HG03354 (cell line): ENCODE results near the gene SECISBP2.
"Not testable (repeated sequence)": the region's sequence is repeated elsewhere in the genome, so short reads cannot be mapped to it uniquely, and the experiment has no call there.

Source experiments
- ATAC-seq: cut with Tn5 transposase; IDR thresholded peaks from one replicate; pipeline ENCODE4 v1.9.1; 2021; ENCODE audit warnings: mild to moderate bottlenecking; ENCODE audit not compliant: unreplicated experiment, poor library complexity, severe bottlenecking

The SECISBP2 gene

GRCh38 chr9:89362647-89363310 is 44.5 kb downstream of the SECISBP2 start:
- no peak for ATAC-seq

GRCh38 chr9:89363311-89363670 is 45.0 kb downstream of the SECISBP2 start:
- ATAC-seq: no peak

- ATAC-seq: no peak
Observed at GRCh38 chr9:89363921-89364665, 45.8 kb downstream of the SECISBP2 start.

- ATAC-seq: no peak
Observed at GRCh38 chr9:89364666-89365531, 46.6 kb downstream of the SECISBP2 start.

GRCh38 chr9:89365532-89365912 is 47.2 kb downstream of the SECISBP2 start:
- ATAC-seq: no peak

- no peak for ATAC-seq
Observed at GRCh38 chr9:89366711-89367110, 48.4 kb downstream of the SECISBP2 start.

- no peak for ATAC-seq
Observed at GRCh38 chr9:89367281-89367680, 49.0 kb downstream of the SECISBP2 start.

GRCh38 chr9:89367726-89368437 is 49.6 kb downstream of the SECISBP2 start:
- no peak for ATAC-seq

GRCh38 chr9:89368550-89368949 is 50.2 kb downstream of the SECISBP2 start:
- ATAC-seq: no peak

DNA sequence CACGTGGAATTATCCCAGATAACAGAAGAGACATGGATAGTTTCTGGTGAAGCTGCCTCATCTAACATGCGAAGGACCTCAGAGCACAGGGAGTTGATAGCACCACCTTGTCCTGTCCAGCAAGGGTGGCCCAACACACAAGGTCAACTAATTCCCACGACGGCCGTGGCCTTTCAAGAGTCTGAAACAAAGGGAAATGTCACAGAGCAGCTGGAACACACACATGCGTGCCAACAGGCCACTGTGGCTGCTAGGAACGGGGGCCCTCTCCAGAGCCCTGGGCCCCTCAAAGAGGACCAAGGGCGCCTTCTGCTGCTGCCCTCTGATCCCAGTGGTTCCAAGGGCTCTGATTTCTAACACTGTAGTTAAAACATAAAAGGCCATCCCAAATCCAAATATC is 50.7 kb downstream of the SECISBP2 start:
- no peak for ATAC-seq

DNA sequence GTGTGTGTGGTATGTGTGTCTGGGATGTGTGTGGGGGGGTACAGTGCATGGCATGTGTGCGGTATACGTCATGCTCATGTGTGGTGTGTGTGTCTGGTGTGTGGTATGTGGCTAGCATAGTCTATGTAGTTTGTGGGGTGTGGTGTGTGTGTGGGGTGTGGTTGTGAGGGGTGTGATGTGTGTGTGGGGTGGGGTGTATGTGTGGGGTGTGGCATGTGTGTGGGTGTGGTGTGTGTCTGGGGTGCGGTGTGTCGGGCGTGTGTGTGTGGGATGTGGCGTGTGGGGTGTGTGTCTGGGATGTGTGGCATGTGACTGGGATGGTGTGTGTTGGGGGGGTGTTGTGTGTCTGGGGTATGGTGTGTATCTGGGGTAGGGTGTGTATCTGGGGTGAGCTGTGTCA is 52.3 kb downstream of the SECISBP2 start:
- no peak for ATAC-seq

- not testable (repeated sequence) for ATAC-seq
Observed at GRCh38 chr9:89371791-89372190, 53.5 kb downstream of the SECISBP2 start.

GRCh38 chr9:89372230-89372816 is 54.0 kb downstream of the SECISBP2 start:
- no peak for ATAC-seq

DNA sequence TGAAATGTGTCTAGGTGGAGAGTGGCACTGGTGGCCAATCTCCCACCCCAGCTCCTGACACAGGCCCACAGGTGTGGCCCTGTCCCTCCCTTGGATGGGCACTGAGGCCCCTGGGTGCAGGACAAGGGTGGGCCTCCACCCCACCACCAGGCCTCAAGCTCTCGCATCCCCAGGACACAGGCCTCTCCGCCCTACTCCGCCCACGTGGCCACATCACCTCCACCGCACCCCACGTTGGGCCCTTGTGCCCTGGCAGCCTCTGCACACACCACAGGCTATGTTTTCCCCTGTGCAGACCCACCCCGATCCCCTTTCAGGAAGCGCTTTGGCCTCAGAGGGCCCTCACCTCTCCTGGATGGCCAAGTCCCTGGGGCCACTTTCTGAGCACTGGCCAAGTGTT is 54.7 kb downstream of the SECISBP2 start:
- no peak for ATAC-seq

GRCh38 chr9:89374176-89374575 is 55.9 kb downstream of the SECISBP2 start:
- ATAC-seq: no peak

DNA sequence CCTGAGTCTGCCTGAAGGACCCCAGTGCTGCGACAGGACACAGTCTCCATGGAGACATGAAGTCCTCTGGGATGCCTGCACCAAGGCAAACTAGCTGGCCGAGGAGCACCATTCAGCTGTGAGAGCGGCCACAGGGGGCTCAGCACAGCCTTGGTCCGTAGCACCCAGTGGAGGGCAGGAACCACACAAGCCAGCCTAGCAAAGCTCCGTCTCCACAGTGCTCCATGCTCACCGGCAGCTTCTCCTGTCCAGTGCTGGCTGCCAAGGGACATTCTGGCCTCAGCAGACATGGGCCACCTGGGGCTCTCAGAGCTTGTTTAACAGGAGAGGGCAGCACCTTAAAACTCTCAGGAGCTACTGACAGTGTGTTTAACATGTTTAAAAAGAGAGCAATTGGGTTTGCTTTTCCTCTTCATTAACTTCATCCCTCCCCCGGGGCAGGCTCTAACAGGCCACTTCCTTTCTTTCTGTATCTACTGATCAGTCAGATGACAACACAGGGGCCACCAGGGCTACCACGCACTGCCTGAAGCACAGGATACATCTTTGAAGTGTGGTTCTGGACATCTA is 57.0 kb downstream of the SECISBP2 start:
- peak; percentile 71 for ATAC-seq

DNA sequence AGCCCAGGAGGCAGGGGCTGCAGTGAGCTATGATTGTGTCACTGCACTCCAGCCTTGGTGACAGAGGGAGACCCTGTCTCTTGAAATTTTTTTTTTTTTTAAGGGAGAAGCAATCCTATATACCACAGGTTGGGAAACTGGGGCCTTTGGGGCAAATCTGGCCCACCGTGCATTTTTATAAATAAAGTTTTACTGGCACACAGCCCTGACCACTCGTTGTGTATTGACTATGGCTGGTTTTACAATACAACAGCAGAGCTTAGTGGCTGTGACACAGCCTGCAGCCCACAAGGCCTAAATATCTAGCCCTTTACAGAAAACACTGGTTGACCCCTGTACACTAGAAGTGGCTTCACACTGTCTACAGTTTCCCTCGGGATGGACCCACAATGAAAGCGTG is 58.0 kb downstream of the SECISBP2 start:
- ATAC-seq: no peak

- ATAC-seq: no peak
Observed at GRCh38 chr9:89376741-89377351, 58.5 kb downstream of the SECISBP2 start.

DNA sequence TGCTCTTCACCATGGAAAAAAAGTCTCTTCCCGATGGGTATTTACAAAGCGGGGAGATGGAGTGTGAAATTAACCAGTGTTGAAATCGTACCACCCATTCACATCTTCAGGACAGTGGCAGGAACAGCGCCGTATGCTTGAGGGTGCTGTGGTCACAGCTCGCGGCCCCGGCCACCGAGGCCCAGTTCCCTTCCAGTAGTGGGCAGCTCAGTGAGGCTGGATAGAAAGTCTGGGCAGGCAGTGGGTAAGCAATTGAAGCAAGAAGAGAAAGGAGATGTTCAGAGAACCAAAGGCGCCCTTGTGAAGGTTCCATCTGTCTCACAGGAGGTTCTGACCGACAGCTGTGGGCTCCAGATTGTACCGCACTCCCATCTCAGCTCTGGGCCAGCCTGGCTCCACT is 59.1 kb downstream of the SECISBP2 start:
- no peak for ATAC-seq
